H9 (cell line): ENCODE data around the gene AGPAT2. TPM values are rescaled to one million over a fixed set of nuclear protein-coding genes. Genes with fewer than 3 reads are reported as not detected.

Source experiments
- DNase-seq: peaks from one replicate; pipeline ENCODE4 v3.0.0-alpha.2; 2017
- H2AFZ ChIP-seq: one replicate; pipeline ENCODE4 v1.6.1; 2013; ENCODE audit warnings: mild to moderate bottlenecking, low read length, control low read depth, moderate library complexity
- H2AK5ac ChIP-seq: 2 replicates; pipeline ENCODE4 v1.6.1; 2013; ENCODE audit warnings: low read length, control low read depth, mixed read lengths; ENCODE audit not compliant: insufficient read length
- H2BK120ac ChIP-seq: one replicate; pipeline ENCODE4 v1.6.1; 2013; ENCODE audit warnings: low read depth, mild to moderate bottlenecking, low read length, control low read depth, inconsistent platforms; ENCODE audit not compliant: poor library complexity, severe bottlenecking
- H2BK12ac ChIP-seq: 2 replicates; pipeline ENCODE4 v1.6.1; 2013; ENCODE audit warnings: low read length, control low read depth, mixed read lengths, low read depth; ENCODE audit not compliant: insufficient read length
- H2BK15ac ChIP-seq: 2 replicates; pipeline ENCODE4 v1.6.1; 2013; ENCODE audit warnings: low read depth, low read length, control low read depth
- H2BK20ac ChIP-seq: one replicate; pipeline ENCODE4 v1.6.1; 2013; ENCODE audit warnings: low read depth, mild to moderate bottlenecking, low read length, control low read depth, inconsistent platforms; ENCODE audit not compliant: poor library complexity, severe bottlenecking
- H2BK5ac ChIP-seq: 2 replicates; pipeline ENCODE4 v1.6.1; 2013; ENCODE audit warnings: low read length, control low read depth, mixed read lengths; ENCODE audit not compliant: insufficient read length
- H3K14ac ChIP-seq: 2 replicates; pipeline ENCODE4 v1.6.1; 2013; ENCODE audit warnings: low read length, control low read depth; ENCODE audit not compliant: insufficient read depth
- H3K18ac ChIP-seq: 2 replicates; pipeline ENCODE4 v1.6.1; 2013; ENCODE audit warnings: low read depth, mild to moderate bottlenecking, mixed read lengths, low read length, control low read depth; ENCODE audit not compliant: insufficient read length
- H3K23ac ChIP-seq: 2 replicates; pipeline ENCODE4 v1.6.1; 2013; ENCODE audit warnings: low read length, control low read depth, mixed read lengths, low read depth; ENCODE audit not compliant: insufficient read length
- H3K23me2 ChIP-seq: 2 replicates; pipeline ENCODE4 v1.6.1; 2013; ENCODE audit warnings: low read depth, mild to moderate bottlenecking, mixed read lengths, low read length, control low read depth; ENCODE audit not compliant: insufficient read length, poor library complexity, severe bottlenecking
- H3K27ac ChIP-seq: 2 replicates; pipeline ENCODE4 v1.5.1; 2013; ENCODE audit warnings: low read length, control low read depth, mixed read lengths, low read depth; ENCODE audit not compliant: insufficient read length
- H3K27me3 ChIP-seq: 2 replicates; pipeline ENCODE4 v1.6.1; 2013; ENCODE audit warnings: low read length, control low read depth, inconsistent platforms; ENCODE audit not compliant: insufficient read depth
- H3K4ac ChIP-seq: 2 replicates; pipeline ENCODE4 v1.6.1; 2013; ENCODE audit warnings: low read depth, mild to moderate bottlenecking, control low read depth, inconsistent platforms, low read length, moderate library complexity
- H3K4me1 ChIP-seq: 2 replicates; pipeline ENCODE4 v1.6.1; 2013; ENCODE audit warnings: low read length, control low read depth, inconsistent platforms; ENCODE audit not compliant: insufficient read depth
- H3K4me2 ChIP-seq: 2 replicates; pipeline ENCODE4 v1.6.1; 2013; ENCODE audit warnings: low read length, control low read depth, mixed read lengths; ENCODE audit not compliant: insufficient read length, insufficient read depth
- H3K56ac ChIP-seq: 2 replicates; pipeline ENCODE4 v1.6.1; 2013; ENCODE audit warnings: low read depth, mild to moderate bottlenecking, mixed read lengths, low read length, control low read depth; ENCODE audit not compliant: insufficient read length
- H3K79me1 ChIP-seq: 2 replicates; pipeline ENCODE4 v1.6.1; 2013; ENCODE audit warnings: low read depth, mild to moderate bottlenecking, moderate library complexity, low read length, control low read depth, inconsistent platforms; ENCODE audit not compliant: insufficient read depth, poor library complexity, severe bottlenecking
- H3K79me2 ChIP-seq: 2 replicates; pipeline ENCODE4 v1.6.1; 2013; ENCODE audit warnings: low read length, control low read depth, inconsistent platforms; ENCODE audit not compliant: insufficient read depth
- H3K9ac ChIP-seq: 2 replicates; pipeline ENCODE4 v1.6.1; 2013; ENCODE audit warnings: low read length, control low read depth, mixed read lengths; ENCODE audit not compliant: insufficient read length; ENCODE audit errors: extremely low read depth
- H3K9me3 ChIP-seq: one replicate; pipeline ENCODE4 v1.6.1; 2013; ENCODE audit warnings: low read depth, low read length, inconsistent platforms; ENCODE audit not compliant: control insufficient read depth
- H3T11ph ChIP-seq: one replicate; pipeline ENCODE4 v1.6.1; 2013; ENCODE audit warnings: mild to moderate bottlenecking, low read length, control low read depth, inconsistent platforms
- H4K20me1 ChIP-seq: one replicate; pipeline ENCODE4 v1.6.1; 2013; ENCODE audit not compliant: control insufficient read depth, insufficient read length, insufficient read depth
- H4K5ac ChIP-seq: 2 replicates; pipeline ENCODE4 v1.6.1; 2013; ENCODE audit warnings: low read depth, mild to moderate bottlenecking, mixed read lengths, low read length, control low read depth; ENCODE audit not compliant: insufficient read length
- H4K8ac ChIP-seq: replicated peaks from 2 replicates; pipeline ENCODE4 v1.6.1; 2013; ENCODE audit warnings: low read length, control low read depth, mixed read lengths, low read depth; ENCODE audit not compliant: insufficient read length
- H4K91ac ChIP-seq: 2 replicates; pipeline ENCODE4 v1.6.1; 2013; ENCODE audit warnings: low read depth, mild to moderate bottlenecking, moderate library complexity, mixed read lengths, low read length, control low read depth; ENCODE audit not compliant: insufficient read length
- H3K27ac Mint-ChIP-seq, 3 experiments: 2 replicates in 2 of 3; 3 replicates in 1 of 3; pipeline ENCODE4 v1.8.0; 2020 to 2021; ENCODE audit warnings: mixed read lengths in 3 of 3, mild to moderate bottlenecking in 1 of 3, moderate library complexity in 1 of 3
- H3K27me3 Mint-ChIP-seq: 2 replicates; pipeline ENCODE4 v1.8.0; 2021; ENCODE audit warnings: low read depth, mild to moderate bottlenecking, moderate library complexity, mixed read lengths
- H3K36me3 Mint-ChIP-seq, 3 experiments: 2 replicates in 2 of 3; 3 replicates in 1 of 3; pipeline ENCODE4 v1.8.0; 2020 to 2021; ENCODE audit warnings: low read depth in 3 of 3, mixed read lengths in 3 of 3; ENCODE audit not compliant: insufficient read depth in 1 of 3
- H3K4me1 Mint-ChIP-seq, 2 experiments: 2 replicates each; pipeline ENCODE4 v1.8.0; 2020; ENCODE audit warnings: mixed read lengths in 2 of 2
- H3K4me3 Mint-ChIP-seq, 2 experiments: 2 replicates in 1 of 2; 3 replicates in 1 of 2; pipeline ENCODE4 v1.8.0; 2020 to 2021; ENCODE audit warnings: mild to moderate bottlenecking in 2 of 2, mixed read lengths in 2 of 2, moderate library complexity in 1 of 2
- H3K9me3 Mint-ChIP-seq, 2 experiments: 2 replicates in 1 of 2; 3 replicates in 1 of 2; pipeline ENCODE4 v1.8.0; 2020; ENCODE audit warnings: mild to moderate bottlenecking in 2 of 2, mixed read lengths in 2 of 2, moderate library complexity in 1 of 2
- WGBS: extraction: QIAGEN DNeasy Blood & Tissue Kit; methylation state at CpG from one replicate; pipeline ENCODE4 v1.1.7; 2013; ENCODE audit warnings: missing lambda C conversion rate, low lambda C conversion rate, mixed read lengths; ENCODE audit not compliant: insufficient read length; ENCODE audit errors: extremely low coverage; 5-methylcytosine and 5-hydroxymethylcytosine counted together
- total RNA-seq: library from RNA; stranded (reverse); gene quantifications from 2 replicates; pipeline ENCODE4 v1.2.1, GENCODE V29; 2021
- TF ChIP-seq, protein P1 (sequence below): fragments of 200-600 bp; sonication (generic); conservative IDR thresholded peaks from 3 replicates; pipeline ENCODE4 v1.8.0; 2021; ENCODE audit warnings: antibody characterized with exemption, mild to moderate bottlenecking

Gene AGPAT2
- total RNA-seq, 1 experiment from 2014 or later, result 29.7 TPM

DNA sequence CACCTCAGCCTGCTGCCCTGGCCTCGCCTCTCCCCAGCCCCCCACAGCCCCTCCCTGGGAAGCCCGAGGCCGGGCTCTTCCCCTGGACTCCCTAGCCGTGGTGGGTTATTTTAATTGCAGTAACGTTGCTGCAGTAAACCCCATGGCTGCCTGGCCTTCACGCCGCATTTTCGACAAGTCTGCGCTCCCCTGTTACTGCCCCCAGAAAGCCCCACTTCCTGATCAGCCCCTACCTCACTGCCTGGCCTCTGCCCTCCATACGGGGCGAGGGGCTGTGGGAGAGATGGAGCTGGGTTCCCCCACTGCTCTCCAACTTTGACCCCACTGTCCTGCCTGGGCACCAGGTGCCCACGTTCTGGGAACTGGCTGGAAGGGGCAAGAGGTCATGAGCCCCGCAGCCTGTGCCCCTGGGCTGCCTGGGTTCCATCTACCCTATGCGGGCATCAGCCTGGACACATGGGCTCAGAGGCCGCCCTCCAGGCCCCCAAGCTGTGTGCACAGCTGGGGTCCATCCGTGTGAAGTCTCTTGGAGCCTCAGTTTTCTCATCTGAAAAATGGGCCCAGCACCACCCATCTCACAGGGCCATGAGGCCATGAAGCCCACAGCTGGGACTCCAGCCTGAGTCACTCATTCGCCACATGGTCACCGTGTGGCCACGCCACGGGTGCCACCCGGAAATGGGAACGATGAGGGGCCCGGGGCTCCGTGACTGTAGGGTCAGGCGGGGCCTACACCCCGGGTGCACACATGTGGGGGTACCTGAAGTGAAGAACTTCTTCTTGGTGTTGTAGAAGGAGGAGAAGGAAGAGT lies 13.1 kb downstream of the AGPAT2 start:
- Histone ChIP-seq H3K14ac (no peak overlapping the region), H3K9me3 (no peaks in the 10 kb centered on the region), H3K79me1 (no peaks in the 10 kb centered on the region), H3K27me3 (no peaks in the 10 kb centered on the region), H4K8ac (no peak overlapping the region), H4K20me1 (no peaks in the 10 kb centered on the region), H3K56ac (no peak overlapping the region), H3K4me1 (no peaks in the 10 kb centered on the region), H2BK120ac (no peak overlapping the region), H3T11ph (no peak overlapping the region), H2AFZ (no peak overlapping the region), H3K9ac (no peak overlapping the region), H4K91ac (no peak overlapping the region), H3K23ac (no peak overlapping the region), H3K18ac (no peak overlapping the region), H3K4me2 (no peak overlapping the region), H3K23me2 (no peaks in the 10 kb centered on the region), H2BK15ac (no peak overlapping the region), H4K5ac (no peak overlapping the region), H2AK5ac (no peak overlapping the region), H2BK20ac (no peak overlapping the region), H2BK12ac (no peak overlapping the region), H3K27ac (no peak overlapping the region), H3K79me2 (no peaks in the 10 kb centered on the region), H3K4ac (no peak overlapping the region), H2BK5ac (no peak overlapping the region)
- Mint-ChIP-seq H3K27ac (no peak overlapping the region), H3K9me3 (no peaks in the 10 kb centered on the region), H3K4me1 (peaks cover 2 to 4% of the 10 kb centered on the region in 2 experiments; a peak in 3 of 4 replicates), H3K36me3 (peaks cover 0 to 5% (median 0%) of the 10 kb centered on the region in 3 experiments; a peak in 4 of 7 replicates), H3K4me3 (no peak overlapping the region; a peak in 1 of 5 replicates), H3K27me3 (no peaks in the 10 kb centered on the region)
- no CpG with 5 or more reads among the region's 26 CpGs for WGBS
- DNase-seq, result no peak
- TF ChIP-seq, protein P1, sequence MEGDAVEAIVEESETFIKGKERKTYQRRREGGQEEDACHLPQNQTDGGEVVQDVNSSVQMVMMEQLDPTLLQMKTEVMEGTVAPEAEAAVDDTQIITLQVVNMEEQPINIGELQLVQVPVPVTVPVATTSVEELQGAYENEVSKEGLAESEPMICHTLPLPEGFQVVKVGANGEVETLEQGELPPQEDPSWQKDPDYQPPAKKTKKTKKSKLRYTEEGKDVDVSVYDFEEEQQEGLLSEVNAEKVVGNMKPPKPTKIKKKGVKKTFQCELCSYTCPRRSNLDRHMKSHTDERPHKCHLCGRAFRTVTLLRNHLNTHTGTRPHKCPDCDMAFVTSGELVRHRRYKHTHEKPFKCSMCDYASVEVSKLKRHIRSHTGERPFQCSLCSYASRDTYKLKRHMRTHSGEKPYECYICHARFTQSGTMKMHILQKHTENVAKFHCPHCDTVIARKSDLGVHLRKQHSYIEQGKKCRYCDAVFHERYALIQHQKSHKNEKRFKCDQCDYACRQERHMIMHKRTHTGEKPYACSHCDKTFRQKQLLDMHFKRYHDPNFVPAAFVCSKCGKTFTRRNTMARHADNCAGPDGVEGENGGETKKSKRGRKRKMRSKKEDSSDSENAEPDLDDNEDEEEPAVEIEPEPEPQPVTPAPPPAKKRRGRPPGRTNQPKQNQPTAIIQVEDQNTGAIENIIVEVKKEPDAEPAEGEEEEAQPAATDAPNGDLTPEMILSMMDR, result no peak
